ENCODE results near the gene PIK3R5.
"Not testable (repeated sequence)": the region's sequence is repeated elsewhere in the genome, so short reads cannot be mapped to it uniquely, and the experiment has no call there.

The PIK3R5 gene

GRCh38 chr17:8898126-8898525, 67.4 kb downstream of the PIK3R5 start:
- in situ Hi-C loops (cut with MboI; ENCODE audit: low sequenced_read_pairs), result no loop called here

- in situ Hi-C loops (cut with MboI; ENCODE audit: low sequenced_read_pairs), result no loop called here
Measured at GRCh38 chr17:8896641-8897635, 68.6 kb downstream of the PIK3R5 start.

GRCh38 chr17:8896087-8896486, 69.4 kb downstream of the PIK3R5 start:
- in situ Hi-C loops (cut with MboI; ENCODE audit: low sequenced_read_pairs), result no loop called here

GRCh38 chr17:8894673-8895578, 70.6 kb downstream of the PIK3R5 start:
- in situ Hi-C loops (cut with MboI; ENCODE audit: low sequenced_read_pairs), result no loop called here

- in situ Hi-C loops (cut with MboI; ENCODE audit: low sequenced_read_pairs), result no loop called here
Measured at GRCh38 chr17:8894202-8894671, 71.3 kb downstream of the PIK3R5 start.

- in situ Hi-C loops (cut with MboI; ENCODE audit: low sequenced_read_pairs), result no loop called here
Measured at GRCh38 chr17:8893621-8894201, 71.8 kb downstream of the PIK3R5 start.

- in situ Hi-C loops (cut with MboI; ENCODE audit: low sequenced_read_pairs), result no loop called here
Measured at GRCh38 chr17:8893059-8893458, 72.4 kb downstream of the PIK3R5 start.

GRCh38 chr17:8892338-8892690, 73.2 kb downstream of the PIK3R5 start:
- in situ Hi-C loops (cut with MboI; ENCODE audit: low sequenced_read_pairs), result no loop called here

GRCh38 chr17:8890671-8891070, 74.8 kb downstream of the PIK3R5 start:
- in situ Hi-C loops (cut with MboI; ENCODE audit: low sequenced_read_pairs), result no loop called here

GRCh38 chr17:8889458-8890210, 75.9 kb downstream of the PIK3R5 start:
- in situ Hi-C loops (cut with MboI; ENCODE audit: low sequenced_read_pairs), result no loop called here

- in situ Hi-C loops (cut with MboI; ENCODE audit: low sequenced_read_pairs), result no loop called here
Measured at GRCh38 chr17:8888704-8889302, 76.7 kb downstream of the PIK3R5 start.

- in situ Hi-C loops (cut with MboI; ENCODE audit: low sequenced_read_pairs), result no loop called here
Measured at GRCh38 chr17:8887834-8888703, 77.4 kb downstream of the PIK3R5 start.

- in situ Hi-C loops (cut with MboI; ENCODE audit: low sequenced_read_pairs), result no loop called here
Measured at GRCh38 chr17:8887301-8887700, 78.2 kb downstream of the PIK3R5 start.

GRCh38 chr17:8885967-8886684, 79.4 kb downstream of the PIK3R5 start:
- in situ Hi-C loops (cut with MboI; ENCODE audit: low sequenced_read_pairs), result no loop called here

- in situ Hi-C loops (cut with MboI; ENCODE audit: low sequenced_read_pairs), result not testable (repeated sequence)
Measured at GRCh38 chr17:8885163-8885966, 80.1 kb downstream of the PIK3R5 start.

GRCh38 chr17:8884336-8884990, 81.0 kb downstream of the PIK3R5 start:
- in situ Hi-C loops (cut with MboI; ENCODE audit: low sequenced_read_pairs), result no loop called here

GRCh38 chr17:8883353-8883752, 82.2 kb downstream of the PIK3R5 start:
- in situ Hi-C loops (cut with MboI; ENCODE audit: low sequenced_read_pairs), result no loop called here
